ENCODE results near the gene FARS2. TPM values are rescaled to one million over a fixed set of nuclear protein-coding genes. Genes with fewer than 3 reads are reported as not detected.

FARS2 gene
- total RNA-seq, 1 donor from 2014 or later = 27.4 TPM

DNA sequence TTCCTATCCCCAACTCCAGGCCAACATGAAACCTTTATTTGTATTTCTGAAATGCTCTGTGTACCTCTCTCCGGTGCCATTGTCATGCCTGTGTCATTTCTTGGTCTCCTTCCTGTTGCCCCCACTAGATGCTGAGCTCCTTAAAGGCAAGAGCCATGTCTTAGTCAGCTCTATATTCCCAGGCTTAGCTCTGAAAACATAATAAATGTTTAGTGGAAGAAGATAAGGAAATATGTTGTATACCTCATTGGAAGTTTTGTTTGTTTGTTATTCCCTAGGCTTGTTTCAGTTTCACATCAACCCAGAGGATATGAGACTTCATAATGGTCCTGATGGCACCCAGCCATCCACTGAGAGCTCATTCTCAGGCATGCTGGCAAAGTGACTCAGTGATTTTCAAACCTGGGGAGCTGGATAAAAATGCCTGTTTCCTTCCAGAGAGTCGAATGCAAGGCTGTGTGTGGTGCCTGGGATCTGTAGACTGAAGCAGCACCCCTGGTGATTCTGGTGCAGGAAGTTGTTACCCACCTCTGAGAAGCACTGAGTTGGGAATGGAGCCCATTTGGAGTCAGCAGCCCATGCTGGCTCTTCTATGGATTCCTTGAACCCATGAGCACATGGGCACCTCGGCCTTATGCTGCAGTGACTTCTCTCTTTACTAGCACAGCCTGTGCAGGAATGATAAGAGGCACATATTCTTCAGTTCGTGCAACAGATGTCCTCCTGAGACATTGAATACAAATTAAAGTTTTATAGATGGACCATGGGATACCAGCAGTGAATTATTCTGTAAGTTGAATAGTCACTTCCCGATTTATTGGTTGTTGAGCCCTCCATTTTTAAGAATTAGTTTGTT is 205.2 kb downstream of the FARS2 start:
- no peak for DNase-seq (ENCODE audit: low spot score)

DNA sequence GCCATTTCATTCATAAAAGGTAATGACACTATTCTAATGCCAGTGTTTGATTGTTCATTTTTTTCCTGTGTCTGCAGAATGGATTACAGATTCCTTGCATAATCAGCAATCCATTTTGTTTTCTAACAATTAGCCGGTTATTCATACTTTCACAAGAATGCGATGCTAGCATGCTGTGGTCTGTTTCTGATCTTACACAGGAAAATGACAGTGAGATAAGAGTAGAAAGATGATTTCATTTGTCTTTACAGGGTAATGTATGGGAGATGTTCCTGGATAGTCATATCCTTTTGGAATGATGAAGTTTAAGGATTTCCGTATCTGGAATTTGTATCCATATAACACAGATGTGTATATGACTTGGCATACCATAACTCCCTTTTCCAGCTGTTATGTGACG is 207.3 kb downstream of the FARS2 start:
- DNase-seq (ENCODE audit: low spot score) = no peak

DNA sequence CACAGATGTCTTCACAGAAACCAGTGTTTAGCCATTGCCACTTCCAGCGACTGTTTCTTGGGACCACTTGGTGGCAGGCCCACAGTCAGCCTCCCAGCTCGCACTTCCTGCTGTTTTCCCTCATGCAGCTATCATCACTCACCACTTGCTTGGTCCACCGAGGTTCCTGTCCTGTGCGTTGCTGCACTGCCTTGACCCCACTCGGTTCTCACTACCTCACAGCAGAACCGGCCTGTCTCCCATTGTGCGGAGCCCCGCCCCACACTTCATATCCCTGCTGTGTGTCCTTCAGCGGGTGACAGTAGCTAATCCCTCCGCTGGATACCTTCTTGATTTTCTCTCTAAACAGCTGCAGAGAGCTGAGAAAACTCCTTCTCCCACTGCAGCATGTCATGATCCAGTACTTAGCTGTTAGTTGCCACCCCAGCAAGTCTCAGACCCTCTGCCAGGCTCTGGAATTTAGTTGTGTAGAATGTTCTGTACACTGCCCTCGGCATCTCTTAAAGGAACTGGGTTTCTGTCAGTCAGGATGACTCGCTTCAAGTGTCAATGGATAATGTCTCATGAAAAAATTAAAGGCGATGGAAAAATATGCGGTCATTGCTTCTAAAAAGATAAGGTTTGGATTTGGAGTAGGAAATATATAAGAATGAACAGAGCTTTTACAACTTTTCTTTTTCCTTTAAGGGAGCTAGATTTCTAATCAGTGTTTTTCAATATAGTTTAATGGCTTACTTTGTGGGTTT is 208.0 kb downstream of the FARS2 start:
- DNase-seq (ENCODE audit: low spot score) = no peak

DNA sequence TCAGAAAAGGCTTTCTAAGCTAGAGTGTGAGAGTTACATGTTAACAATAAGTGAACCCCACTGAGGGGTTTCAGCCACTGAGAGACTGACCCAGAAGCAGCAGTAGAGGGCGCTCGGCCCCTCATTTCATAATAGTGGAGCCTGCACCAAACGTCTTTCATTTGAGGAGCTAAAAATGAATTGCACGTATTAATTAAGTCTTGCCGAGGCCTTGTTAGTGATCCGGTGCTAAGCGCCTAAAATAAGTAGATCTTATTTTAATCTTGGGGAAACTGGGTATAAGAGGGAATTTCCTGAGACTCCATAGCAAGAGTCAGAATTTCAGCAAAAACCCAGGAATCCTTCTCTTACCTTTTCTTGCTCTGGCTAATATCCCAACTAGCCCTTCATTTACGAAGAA is 209.7 kb downstream of the FARS2 start:
- no peak for DNase-seq (ENCODE audit: low spot score)

DNA sequence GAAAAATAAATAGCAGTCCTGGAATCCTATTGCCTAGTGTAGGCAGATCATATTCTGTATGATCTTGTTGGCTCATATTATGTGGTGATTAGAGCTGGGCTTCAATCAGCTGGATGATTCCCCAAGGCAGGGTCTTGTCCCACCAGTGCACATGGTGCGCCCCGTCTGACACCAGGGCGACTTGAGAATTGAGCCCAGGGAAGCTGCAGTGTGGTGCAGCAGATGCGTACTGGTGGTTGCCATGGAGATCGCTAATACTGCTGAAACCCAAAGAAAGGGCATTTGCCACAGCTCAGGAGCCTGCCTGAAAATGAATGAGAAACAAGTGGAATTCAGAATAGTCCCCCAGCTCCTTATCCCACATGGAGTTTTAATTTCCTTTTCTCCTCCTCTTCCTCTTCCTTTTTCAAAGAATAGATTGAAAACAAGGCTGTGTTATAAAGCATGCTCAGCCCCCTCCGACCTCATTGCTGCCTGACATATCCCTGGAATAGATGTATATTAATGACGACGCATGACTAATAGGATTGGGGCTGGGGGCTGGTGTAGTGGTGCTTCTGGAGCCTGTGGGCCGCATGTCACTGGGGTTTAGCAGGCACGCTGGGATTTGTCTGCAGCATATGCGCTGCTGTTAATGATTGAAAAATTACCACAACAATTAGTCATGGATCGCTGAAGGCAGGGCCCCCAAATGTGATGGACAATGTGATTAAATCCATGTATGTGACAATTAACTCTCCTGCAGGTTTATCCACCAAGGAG is 210.5 kb downstream of the FARS2 start:
- DNase-seq (ENCODE audit: low spot score) = no peak

DNA sequence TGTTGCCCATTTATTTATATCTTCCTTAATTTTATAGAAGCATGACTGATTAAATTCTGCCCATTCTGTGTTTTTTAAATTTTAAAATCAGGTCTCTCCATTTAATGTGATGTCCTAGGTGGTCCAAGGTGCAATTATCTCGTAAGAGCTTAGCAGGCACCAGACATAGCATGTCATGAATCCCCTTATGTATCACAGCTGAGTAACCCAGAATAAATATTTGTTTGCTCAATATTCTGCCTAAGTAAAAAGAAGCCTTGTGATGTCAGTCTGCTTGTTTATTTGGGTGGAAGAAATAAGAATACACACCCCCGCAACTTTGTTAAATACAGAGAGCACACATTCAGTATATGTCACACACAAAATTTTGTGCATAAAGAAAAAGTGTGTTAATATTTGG is 211.3 kb downstream of the FARS2 start:
- DNase-seq (ENCODE audit: low spot score) = no peak

DNA sequence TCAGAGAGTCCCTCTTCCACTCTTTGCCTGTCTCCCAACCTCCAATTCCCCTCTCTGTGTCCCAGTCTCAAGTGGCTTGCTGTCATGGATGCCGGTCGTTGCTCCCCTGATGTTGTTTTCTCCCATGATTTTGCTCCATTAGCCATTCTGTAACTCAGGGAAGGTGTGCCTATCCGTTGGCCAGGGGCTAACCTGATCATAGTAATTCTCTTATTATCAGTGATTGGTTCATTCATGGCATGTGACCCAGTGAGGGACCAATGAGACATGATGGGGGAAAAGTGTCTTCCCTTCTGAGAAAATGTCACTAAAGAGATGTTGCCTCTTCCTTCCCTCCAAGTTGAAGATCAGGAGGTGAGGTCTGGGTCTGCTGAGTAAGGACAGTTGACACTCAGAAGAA is 214.5 kb downstream of the FARS2 start:
- no peak for DNase-seq (ENCODE audit: low spot score)

DNA sequence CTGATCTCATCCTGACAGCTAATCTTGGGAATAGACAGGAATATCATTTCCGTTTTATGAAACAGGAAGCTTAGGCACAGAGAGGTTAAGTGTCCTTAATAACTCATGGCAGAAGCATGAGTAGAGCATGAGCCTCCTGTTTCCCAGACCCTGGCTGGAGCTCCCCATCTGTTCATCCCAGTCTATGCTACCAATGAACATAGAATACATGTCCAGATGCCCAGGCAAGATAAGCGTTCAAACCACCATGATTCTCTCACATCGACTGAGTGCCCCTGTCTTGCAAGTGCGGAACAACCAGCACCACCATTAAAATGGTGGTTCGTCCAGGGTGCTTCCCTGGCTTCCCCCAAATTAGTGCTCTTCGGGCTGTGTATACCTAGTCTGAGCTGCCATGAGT is 217.1 kb downstream of the FARS2 start:
- no peak for DNase-seq (ENCODE audit: low spot score)

DNA sequence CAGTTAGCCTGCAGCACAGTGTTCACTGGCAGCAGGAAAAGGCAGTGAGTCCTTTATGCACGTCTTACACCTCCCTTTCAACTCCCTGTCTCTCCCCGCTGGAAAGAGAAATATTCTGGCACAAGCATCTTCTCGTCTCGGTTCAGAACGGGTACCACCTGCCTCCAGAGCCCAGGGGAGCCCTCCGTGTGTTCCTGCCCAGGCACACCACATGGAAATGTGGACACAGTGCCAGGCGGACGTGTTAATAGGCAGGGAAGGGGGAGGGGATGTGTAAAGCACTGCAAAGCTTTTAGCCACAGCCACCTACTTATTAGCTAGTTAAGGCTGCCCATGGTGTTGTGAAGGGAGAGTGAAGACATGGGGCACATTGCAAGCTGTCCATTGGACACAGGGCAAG is 219.7 kb downstream of the FARS2 start:
- no peak for DNase-seq (ENCODE audit: low spot score)

DNA sequence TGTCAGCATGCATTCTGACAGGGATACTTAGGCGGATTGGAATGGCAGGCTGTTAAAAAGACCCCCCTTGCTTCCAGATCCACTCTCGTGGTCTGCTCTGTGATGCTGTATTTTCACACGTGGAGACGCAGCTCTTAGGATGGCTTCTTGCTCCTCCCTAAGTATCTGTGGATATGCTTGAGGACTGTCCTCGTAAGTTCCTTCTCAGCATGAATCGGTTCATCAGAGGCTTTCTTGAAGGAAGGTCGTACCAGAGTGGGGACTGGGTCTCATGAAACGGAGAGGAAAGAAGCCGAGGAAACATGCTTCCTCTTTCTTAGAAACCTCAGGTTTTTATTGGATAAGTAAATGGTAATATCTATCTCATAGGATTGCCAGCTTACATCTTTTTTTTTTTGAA is 220.4 kb downstream of the FARS2 start:
- no peak for DNase-seq (ENCODE audit: low spot score)

DNA sequence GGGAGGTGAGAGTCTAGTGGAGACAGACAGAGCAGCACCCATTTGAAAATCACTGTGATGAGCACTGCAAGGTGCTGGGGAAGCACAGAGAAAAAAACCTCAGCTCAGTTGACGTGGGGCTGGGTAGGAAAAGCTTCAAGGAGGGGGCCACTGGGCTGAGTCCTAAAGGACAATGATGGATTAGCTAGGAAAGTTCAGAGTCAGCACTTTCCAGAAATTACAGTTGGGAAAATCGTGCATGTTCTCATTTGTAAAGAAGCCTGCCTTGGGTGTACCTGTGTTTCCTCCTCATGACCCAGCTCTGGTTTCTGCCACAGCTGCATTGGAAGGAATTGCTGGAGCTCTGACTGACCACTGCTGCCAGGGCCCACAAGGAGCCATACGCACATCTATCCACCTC is 221.3 kb downstream of the FARS2 start:
- DNase-seq (ENCODE audit: low spot score) = no peak

DNA sequence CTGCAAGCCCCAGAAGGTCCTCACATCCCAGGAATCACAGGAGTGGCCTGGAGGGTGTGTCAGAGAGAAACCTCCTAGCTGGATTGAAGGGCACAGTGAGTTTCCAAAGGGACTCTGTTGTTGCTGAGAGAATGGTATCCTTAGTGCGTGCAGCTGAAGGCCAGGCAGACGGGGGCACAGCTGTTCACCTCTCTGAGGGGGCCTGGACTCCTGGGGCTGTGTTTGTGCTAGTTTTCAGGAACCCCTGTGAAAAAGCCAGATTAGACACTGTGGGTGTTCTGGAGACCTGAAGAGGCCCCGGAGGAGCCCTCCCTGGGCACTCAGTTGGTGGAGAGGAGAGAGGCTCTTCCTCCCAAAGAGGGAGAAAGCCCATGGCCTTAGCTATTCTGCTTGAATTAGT is 223.4 kb downstream of the FARS2 start:
- DNase-seq (ENCODE audit: low spot score) = no peak

DNA sequence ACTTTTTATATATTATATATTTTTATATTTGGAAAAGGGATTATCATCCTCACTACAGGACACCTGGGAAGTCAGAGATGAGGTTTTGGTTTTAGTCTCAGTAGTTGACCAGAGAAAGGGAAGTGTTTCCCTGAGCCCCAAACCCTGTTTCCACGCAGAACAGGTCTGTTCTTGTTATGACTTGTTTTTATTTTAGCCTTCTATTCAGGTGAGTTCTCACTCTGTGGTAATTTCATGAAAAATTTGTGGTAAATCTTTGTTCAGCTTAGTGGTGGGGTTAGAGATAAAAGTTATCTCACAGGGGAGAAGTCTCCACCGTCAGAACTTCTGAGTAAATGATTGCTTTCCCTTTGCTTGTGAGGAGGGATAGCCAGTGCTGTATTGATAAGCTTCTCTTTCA is 224.9 kb downstream of the FARS2 start:
- DNase-seq (ENCODE audit: low spot score) = no peak

DNA sequence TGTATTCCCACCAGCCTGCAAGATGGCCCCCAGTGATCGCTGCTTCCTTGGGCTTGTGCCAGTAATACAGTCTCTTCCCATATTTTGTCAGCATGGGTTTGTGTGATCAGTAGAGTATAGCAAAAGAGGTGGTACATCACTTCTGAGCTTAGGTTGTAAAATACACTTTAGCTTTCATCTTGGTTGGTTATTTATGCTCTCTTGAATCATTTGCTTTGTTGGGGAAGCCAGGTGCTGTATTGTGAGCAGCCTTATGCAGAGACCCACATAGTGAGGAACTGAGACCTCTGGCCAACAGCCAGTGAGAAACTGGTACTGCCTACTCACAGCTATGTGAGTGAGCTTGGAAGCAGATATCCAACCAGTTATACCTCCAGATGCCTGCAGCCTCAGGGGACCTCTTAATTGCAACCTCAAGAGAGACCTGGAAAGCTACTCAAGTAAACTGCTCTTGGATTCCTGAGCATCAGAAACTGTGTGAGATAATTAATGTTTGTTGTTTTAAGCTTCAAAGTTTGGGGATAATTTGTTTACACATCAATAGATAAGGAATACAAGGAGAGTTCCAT is 229.3 kb downstream of the FARS2 start:
- DNase-seq (ENCODE audit: low spot score) = no peak

DNA sequence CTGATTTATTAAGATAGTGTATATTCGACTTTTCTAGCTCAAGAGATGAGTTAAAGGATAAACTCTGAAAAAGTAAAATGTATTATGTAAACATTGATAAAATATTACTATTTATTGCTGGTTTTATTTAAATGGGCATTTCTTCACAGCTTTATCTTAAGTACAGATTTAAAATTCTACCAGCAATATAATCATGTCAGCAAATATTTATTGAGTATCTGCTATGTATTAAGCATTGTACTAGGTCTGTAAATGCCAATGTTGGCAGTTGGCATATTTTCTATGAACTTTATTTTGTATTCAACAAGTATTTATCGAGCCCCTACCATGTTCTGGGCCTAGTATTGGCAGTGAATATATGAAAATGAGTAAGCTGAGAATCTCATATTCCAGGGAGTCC is 231.0 kb downstream of the FARS2 start:
- DNase-seq (ENCODE audit: low spot score) = no peak

DNA sequence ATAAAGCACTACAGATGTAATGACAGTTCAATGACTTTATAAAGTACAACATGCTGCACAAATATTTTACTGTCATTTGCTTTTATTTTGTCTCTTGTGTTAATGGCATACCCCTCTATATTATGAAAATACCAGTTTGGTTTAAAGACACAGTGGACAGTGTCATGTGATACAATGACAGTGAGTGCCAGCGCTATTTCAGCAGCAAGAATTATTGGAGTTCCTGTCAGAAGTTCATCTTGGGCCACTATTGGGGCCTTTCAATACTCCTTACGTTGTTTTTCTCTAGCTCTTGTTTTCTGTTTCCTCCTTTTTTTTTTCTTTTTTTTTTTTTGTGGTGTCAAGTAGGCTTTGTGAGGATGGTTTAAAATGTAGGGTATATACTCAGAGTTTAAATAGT is 232.5 kb downstream of the FARS2 start:
- no peak for DNase-seq (ENCODE audit: low spot score)

DNA sequence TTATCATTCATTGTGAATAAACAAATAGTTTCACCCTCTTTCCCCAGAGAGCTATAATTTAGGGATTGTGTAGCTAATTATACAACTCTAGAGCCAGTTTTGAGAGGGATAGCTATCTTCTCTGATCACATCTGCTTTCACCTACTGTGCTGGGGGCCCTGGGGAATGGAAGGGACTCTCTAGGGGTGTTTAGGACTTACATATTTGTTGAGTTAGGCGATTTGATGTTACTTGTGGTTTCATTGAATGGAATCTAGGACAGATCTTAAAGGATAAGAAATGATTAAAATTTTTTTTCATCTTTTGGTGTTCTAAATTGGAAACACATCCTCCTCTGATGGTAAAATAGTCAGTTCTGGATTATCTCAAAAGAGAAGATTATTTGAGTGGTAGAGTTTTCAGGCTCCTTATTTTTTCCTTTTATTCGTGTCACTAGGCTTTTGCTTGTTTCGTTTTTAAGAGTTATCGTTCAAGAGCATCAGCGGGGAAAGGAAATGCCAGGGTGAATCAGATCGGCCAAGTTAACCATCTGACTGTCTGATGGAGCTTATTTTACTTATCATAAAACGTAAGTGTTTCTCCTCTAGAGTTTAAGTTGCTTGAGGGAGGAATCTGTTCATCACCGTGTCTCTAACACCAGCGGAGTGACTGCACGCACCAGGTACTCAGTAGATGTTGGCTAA is 236.7 kb downstream of the FARS2 start:
- DNase-seq (ENCODE audit: low spot score) = no peak

DNA sequence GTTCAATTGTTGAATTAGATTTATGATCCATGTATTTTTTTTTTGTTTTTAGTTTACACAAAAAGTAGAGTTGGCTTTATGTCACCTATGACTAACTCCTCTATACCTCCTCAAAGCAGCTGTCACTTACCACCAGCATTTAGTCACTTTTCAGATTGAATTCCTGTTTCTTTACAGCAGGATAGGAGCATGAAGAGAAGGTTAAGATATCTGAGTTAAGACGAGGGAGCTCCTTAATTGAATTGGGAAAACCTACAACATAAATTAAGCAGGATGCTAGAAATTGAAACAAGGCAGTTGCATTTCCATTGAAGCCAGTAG is 237.2 kb downstream of the FARS2 start:
- DNase-seq (ENCODE audit: low spot score) = no peak

DNA sequence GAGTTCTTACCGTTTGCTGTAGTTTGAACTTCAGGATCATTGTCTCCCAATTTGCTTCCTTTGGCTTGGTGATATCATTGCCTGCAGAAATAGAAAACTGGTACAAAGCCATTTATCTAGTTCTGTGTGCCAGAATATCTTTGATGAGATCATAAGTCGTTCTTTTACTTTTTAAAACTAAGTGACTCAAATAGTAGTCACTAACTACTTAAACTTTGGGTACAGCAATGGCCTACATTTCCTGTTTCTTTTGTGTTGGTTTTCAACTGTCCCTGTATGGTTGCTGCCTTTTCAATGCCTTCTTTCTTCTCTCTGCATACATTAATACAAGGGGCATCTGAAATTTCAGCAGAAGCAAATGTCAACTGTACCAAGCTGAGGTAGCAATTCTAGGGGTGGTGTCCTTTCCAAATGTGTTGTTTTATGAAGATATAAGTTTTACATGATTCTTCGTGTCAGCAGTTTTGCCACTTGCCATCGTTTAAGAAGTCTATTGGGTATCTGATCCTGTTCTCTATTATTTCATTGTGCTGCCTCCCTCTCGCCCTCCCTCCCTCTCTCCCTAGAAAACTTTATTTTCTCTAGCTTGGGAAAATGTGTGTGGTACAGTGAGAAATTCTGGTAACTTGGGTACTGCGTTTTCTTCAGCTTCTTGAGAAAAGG is 238.5 kb downstream of the FARS2 start:
- no peak for DNase-seq (ENCODE audit: low spot score)

DNA sequence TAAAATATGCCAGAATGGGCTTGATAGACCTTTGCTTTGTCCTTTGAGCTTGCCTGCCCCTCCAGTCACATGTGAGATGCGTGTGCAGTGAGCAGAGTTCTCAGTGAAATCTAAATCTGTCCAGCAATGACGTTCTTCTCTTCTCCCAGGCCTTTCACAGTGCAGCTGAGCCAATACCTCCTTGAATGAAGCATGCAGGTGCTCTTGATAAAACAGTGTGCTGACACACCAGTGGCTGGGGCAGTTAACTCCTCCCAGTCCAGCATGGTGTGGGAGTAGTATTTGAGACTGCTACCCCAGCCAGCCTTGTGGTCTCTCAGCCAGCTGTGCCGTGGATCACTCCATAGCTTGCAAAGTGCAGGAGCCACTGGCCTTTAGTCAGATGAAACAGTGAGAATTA is 240.5 kb downstream of the FARS2 start:
- DNase-seq (ENCODE audit: low spot score) = no peak

DNA sequence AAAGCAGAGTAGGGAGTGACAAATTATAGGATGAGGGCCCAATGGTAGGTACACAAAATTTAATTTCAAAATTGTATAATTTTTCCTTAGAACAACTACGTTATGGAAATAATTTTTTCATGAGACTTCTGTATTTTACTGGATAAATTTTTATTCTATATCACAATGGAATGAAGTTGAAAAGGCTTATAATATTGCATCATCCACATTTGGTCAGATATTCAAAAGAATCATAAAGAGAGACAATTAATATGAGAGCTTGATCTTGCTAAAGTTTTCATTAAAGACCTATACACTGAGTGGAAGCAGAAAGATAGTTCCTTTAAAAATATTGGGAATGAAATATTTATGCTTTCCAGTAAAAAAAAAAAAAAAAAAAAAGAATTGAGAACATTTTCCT is 242.8 kb downstream of the FARS2 start:
- DNase-seq (ENCODE audit: low spot score) = no peak
